HG03135 (cell line): ENCODE results near the gene CPT1C.

Experiments used
- ATAC-seq: cut with Tn5 transposase; IDR thresholded peaks from one replicate; pipeline ENCODE4 v1.9.1; 2021; ENCODE audit warnings: mild to moderate bottlenecking, moderate library complexity; ENCODE audit not compliant: unreplicated experiment

The CPT1C gene

DNA sequence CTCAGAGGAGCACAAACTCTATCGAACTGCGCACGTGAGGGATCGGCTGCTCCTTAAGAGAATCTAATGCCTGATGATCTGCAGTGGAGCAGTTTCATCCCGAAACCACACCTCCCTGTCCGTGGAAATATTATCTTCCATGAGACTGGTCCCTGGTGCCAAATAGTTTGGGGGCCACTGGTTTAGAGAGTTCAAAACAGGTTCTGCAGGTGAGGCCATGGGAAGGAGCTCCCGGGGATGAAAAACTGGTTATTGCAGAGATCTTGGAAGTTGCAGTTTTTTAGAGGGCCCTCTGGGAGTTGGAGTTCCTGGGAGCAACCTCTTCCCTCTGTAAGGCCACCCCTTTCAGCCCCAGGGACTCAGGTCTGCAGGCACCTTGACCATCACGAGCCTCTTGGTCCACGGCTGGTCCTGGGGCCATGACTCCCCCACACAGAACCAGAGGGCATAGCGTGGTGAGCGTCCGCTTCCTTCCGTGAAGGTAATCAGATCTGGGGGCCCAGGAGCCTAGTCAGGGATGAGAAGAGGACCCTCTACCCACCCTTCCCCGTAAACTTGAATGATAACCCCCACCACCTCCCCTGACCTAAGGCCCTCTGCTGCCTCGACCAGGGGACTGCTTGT, 30.5 kb upstream of the CPT1C start:
- no peak for ATAC-seq

DNA sequence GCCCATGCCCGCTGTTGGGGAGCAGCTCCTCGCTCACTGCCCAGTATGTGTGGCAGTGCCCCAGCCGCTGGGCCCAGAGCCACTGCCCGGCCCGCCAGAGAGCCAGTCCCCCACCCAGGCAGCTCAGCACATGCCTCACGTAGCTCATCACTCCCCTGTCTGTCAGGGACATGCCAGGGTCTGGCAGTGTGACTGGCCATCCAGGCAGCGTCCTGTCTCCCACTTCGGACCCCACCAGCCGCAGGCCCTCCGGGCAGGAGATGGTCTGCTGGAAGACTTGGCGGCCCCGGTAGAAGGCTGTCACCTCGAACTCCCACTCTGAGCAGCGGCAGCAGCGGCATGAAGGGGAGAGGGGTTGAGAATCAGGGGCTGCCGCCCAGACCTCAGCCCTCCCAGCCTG, 28.9 kb upstream of the CPT1C start:
- ATAC-seq: no peak

DNA sequence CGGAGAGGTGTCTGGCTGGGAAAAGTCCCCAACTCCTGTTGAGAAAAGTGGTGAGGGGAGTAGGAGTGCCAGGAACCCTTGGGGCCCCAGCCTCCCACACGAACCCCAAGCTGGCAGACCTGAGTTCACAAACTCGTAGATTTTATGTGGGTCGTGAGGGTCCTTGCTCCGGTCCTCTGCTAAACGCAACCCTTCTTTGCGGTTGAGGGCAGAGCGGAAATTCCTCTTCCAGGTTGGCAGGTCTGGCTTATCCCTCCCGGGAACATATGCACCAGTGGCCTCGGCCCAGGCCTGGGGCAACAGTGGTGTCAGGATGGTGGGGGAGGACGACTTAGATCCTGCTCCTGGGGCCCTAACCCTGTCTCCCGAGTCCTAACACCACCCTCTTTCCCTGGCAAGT, 27.7 kb upstream of the CPT1C start:
- ATAC-seq: no peak

DNA sequence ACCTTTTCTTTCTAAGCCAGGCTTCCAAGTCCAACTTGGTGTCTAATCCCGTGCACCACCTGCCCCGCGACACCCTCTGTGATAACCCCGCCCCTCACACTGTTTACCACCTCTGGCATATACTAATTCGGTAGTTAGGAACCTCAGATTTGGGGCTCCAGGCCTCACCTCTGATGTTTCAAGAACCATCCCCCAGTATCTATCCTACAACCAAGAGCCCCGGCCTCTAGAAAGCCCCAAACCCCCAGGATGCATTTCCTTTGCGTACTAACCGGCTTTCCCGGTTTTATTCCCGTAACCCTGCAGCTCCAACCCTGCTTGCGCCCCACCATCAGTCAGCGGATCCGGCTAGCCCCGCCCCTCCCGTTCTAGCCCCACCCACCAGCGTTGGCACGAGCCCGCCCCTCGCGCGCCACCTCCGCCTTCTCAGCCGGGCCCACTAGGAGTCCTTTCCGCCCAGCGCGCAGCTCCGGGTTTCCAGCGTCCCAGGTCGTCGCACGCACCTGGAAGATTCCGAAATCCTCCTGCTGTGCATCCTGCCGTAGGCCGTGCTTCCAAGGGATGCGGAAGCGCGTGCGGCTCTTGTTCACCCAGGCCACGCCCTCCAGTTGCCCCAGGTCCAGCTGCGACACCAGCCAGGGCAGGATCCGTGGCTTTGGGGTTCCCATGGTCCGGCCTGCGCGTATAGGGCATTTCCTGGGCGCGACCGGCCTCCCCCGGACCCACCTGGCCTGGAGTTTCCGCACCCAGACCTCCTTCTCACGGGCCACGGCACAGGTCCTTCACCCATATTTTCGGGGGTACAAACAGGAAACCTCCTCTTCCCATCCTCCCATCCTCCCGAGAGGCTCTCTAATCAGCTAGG, 26.5 kb upstream of the CPT1C start:
- peak; percentile 33 for ATAC-seq

DNA sequence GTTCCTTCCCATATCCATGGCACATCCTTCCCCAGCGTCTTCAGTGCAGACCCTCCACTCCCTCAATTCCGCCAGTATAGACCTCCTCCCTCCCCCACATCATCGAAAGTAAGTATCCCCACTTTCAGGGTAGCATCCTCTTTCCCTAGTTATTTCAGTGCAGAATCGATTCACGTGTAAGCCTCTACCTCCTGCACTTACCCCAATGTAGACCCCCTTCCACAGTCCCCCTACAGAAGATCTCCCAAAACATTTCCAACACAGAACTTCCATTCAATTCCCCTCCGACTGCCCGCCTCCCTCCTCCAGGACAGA, 25.9 kb upstream of the CPT1C start:
- ATAC-seq: no peak

DNA sequence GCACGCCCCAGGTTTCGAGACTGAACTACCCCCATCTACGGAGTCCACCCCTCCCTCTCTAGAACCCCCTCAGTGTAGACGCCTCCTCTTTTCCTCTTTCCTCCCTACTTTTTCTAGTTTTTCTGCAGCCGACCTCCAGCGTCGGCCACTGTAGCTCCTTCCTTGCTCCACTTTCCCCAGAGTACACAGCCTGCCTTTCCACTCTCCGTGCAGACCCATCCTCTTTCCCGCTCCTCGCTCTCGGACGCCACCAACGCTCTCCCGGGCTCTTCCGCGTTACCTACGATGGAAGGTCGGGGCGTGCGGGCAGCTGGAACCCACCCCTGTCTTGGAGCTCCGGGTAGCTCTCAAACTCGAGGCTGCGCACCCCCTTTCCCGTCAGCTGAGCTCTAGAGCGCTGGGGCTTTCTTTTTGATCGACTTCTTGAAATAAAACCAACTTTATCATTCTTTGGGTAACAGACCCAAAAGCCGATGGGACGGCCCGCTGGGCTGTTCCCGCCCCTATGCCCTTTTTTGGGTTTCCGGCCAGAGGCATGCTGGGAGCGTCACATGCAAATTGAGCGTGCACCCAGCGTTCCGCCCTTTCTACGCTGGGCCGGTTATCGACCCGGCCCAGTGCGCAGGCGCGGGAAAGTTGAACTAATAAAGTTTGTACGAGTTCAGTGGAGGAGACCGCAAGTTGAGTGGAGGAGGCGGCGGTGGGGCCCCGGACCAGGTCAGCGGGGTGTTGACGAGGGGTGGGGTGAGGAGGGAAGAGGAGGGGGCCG, 25.4 kb upstream of the CPT1C start, which contains the start of the genes BCL2L12 and IRF3:
BCL2L12 (plus strand) TSS at position 583 of the 769 bp plus-strand sequence. CDS start 760 bp downstream, outside the sequence.
IRF3 (minus strand) TSS at position 507 of the 769 bp plus-strand sequence. CDS start 1,019 bp downstream, outside the sequence.
- peak; percentile 68 for ATAC-seq

DNA sequence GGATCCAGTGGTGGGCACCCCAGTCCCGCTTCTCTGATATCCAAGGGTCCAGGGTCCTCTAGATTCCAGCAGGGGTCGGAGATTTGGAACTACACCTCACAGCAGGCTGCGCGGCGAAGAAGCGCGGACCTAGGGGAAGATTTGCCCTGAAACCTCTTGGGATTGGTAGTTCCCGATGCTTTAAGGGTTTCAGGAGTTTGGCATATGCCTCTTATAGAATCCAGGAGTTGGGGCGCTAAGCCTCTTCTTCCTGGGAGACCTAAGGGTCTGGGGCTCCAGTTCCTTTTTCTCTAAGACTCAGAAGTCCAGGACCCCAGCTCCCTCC, 24.8 kb upstream of the CPT1C start:
- no peak for ATAC-seq

DNA sequence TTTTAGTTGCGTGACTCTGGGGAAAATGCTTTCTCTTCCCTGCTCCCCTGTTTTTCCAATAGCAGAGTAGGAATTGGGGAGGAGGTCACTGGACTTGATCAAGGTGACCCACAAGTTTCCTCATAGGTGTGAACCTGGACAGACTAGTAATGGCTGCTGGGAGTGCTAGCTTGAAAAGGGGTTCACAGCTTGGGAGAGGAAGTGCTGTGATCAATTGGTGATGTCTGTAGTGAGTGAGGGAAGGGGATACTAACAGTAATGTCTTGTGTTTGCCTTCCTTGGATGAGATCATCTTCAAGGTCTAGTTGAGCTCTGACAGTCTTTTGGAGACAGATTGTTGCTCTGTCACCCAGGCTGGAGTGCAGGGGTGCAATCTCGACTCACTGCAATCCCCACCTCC, 23.4 kb upstream of the CPT1C start:
- ATAC-seq: no peak

DNA sequence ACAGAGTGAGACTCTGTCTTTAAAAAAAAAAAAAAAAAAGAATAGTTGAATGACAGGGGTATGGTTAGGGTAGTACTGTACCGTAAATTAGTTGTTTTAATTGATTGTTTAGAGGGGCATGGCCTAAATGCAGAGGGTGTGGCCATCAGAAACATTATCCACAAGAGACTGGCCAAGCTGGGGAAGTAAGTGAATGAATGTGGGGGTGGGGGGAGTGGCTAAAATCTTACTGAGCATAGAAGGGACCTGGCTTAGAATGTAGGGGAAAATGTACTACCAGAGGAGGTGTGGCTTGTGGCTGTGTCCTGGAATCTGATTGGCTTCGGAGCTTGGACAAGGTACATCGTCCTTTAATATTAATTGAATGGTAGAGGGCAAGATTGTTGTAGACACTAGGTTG, 21.4 kb upstream of the CPT1C start:
- no peak for ATAC-seq

DNA sequence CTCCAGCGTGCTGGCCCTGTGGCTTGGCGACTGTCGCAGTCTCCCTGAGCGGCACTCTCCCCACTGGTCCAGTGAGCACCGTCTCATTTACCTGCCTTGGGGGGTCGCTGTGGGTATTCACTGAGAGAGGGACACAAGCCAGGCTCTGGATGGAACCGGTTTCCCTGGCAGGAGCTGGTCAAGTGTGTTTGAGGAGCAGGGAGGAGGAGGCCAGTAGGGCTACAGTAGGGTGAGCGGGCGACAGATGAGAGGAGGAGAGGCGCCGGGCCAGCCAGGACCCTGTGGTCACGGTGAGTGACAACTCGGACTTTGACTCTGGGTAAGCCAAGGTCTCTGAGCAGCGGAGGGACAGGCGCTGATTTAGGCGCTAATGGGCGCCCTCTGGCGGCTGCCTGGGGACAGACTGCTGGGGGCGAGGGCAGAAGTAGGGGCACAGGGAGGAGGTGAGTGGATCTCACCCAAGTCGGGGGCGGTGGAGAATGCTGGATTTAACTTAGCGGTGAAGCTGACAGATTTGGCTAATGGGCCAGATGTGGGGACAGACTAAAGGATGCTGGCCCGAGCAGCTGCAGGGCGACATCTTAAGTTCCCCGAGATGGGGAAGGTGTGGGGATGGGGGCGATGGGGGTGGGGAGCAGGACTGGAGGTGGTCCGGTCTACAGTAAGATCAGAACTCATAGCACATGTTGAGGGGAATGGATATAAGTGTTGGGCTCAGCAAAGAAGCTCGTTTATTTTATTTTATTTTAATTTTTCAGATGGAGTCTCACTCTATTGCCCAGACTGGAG, 18.6 kb upstream of the CPT1C start:
- no peak for ATAC-seq

DNA sequence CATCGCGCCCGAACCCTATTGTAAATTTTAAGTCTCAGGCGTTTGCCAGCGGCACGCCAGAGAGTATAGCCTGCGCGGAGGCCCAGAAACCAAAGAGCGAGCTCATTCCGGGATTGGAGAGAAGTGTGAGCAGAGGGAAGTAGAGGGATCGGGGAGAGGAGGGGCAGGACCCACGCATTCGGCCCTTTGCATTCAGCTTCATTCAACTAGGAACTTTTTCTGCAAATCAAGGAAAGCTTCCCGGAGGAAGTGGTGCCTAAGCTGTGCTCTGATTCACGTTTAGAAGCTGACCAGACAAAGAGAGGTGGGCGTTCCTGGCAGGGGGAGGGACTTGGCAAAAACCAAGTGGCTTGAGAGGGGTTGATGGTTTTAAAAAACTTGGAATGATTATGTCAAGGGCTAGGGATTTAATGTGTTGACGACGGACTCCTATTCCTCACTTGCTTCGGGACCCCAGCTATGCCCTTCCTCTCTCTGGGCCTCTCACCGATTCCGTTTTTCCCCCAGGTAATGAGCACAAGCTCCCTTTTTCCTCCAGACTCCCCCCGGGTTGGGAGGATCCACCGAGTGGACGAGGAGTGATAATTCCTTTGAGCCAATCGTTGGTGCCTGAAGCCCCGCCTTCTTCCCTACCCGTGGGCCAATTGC, 14.7 kb upstream of the CPT1C start:
- ATAC-seq: peak; percentile 22

DNA sequence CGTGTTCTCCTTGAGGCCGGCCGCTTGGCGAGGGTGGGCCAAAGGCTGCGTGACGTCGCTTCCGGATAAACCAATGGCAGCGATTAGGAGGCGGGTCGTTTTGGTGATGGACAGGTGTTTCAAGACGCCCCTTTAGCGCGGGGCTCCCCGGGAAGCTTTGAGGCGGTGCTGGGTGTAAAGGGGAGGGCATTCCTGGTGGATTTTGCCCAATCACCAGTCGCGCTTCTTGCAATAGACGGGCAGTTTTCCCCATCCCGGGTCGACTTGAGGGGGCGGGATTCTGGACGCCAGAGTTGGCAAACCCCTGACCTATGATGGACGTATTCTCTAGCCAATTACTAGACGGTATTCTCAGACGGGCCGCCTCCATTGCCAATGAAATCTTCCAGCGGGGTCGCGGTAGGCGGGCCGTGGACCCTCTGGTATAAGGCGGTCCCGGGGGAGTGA, 14.1 kb upstream of the CPT1C start:
- ATAC-seq: peak; percentile 60

DNA sequence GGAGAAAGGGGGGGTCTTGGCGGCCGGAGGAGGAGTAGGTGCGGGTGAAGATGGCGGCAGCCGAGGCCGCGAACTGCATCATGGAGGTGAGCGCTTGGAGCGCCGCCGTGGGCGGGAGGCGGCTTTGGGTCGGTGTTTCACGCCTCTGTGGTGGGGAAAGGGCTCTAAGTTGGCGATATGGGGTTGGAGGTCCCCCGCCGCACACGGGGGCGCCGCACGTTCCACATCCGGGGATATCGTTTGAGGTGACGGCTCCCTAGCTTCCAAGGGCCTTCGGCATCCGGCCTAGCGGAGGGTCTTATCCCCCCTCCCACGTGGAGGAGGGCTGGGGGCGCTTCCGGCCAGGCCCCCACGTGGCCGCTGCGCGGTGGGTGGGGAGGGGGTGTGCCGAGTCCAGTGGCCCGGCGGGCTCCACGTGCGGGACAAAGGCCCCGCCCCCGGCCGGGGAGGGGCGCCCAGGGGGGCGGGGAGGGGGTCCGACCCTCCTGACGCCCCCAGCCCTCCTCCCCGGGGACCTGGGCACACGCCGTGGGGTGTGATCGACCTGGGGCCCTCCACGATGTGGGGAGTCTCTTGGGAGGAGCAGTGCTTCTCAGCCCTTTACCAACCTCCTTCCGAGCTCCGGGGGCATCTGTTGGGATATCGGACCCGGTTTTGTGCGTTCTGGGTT, 13.6 kb upstream of the CPT1C start, which contains the start of gene PRMT1:
PRMT1 (plus strand) TSS at position 41 of the 670 bp plus-strand sequence; CDS start at position 51, 10 bp downstream.
- ATAC-seq: no peak

DNA sequence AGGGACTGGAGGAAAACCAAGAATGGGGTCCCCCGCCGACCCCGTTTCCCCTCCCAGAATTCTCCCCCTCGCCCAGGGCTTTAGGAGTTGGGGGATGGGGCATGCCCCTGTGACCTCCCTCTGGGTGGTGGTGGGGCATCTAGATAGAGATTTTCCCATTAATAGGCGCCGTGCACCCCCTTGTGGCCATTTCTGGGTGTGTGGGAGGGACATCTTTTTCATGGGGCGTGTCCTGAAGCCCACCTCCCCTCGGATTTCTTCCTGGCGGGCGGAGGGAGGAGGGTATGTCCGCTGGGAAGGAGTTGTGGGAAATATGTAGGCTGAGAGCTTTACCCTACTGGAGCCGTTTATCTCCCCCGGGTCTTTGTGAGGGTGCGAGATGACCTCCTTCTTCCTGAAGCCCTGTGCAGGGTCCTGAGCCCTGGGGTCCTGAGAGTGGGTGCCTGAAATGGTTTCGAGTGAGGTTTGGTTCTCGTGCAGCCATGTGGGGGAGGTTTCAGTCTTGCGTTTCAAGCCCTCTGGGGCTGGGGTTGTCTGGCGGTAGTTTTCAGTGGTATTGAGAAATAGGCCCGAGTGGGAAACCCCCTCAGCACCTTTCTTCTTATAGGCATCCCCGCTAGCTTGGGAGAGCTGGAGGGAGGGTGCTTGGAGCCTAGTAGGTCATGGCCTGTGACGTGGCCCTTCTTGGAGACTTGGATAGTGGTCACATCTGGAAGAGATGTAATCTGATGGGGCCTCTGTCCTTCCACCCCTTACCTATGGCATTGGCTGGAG, 12.8 kb upstream of the CPT1C start:
- ATAC-seq: no peak

DNA sequence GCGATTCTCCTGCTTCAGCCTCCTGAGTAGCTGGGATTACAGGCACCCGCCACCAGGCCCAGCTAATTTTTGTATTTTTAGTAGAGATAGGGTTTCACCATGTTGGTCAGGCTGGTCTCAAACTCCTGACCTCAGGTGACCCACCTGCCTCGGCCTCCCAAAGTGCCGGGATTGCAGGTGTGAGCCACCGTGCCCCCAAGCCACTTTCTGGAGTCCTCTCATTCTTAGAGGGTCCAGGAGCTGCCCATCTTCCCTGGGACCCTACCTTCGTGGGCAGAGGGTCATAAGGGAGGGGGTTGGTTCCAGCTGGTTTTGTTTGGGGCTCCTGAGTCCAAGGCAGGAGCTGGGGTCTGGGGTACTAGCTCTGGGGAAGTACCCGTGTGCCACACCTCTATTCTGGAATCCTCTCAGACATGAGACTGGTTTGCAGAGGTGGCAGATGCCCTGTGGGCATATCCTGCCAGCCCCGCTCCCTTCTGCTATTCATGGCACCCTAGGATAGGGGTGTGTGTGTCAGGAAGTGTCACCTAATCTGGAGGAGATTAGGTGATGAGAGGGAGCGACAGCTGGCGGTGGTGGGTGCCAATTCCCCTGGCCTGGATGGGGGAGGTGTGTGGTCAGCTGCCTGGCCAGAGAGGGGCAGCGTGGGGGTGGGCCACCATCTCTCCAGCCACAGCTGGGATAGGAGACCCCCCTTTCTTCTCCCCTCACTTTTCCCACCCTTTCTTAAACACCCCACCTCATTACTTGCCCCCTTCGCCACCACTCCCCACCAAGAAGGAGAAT, 11.7 kb upstream of the CPT1C start:
- no peak for ATAC-seq

DNA sequence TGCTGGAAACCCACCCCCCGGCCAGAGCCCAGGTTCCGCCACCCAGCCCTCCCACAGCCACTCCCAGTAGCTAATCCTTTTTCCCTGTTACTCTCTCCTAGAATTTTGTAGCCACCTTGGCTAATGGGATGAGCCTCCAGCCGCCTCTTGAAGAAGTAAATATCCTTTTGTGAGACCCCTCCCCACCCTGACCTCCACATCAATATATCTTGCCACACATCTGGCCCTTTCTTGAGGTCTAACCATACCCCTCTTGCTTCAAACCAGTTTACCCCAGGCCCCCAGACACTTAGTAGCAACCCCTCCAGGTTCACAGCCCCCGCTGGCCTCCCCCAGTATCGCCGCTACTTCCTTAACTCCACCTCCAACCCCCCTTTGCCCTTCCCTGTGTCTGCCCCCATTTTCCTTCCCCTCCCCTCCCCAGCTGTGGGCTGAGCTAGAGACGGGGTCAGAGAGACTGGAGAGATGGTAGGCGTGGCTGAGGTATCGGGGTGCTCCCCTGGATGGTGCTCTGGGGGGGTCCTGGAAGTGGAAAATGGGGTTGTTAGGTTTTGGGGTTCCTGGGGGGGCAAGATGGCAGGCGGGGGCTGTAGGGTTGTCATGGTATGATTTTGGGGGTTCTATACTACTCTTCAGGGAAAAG, 11.0 kb upstream of the CPT1C start:
- no peak for ATAC-seq

DNA sequence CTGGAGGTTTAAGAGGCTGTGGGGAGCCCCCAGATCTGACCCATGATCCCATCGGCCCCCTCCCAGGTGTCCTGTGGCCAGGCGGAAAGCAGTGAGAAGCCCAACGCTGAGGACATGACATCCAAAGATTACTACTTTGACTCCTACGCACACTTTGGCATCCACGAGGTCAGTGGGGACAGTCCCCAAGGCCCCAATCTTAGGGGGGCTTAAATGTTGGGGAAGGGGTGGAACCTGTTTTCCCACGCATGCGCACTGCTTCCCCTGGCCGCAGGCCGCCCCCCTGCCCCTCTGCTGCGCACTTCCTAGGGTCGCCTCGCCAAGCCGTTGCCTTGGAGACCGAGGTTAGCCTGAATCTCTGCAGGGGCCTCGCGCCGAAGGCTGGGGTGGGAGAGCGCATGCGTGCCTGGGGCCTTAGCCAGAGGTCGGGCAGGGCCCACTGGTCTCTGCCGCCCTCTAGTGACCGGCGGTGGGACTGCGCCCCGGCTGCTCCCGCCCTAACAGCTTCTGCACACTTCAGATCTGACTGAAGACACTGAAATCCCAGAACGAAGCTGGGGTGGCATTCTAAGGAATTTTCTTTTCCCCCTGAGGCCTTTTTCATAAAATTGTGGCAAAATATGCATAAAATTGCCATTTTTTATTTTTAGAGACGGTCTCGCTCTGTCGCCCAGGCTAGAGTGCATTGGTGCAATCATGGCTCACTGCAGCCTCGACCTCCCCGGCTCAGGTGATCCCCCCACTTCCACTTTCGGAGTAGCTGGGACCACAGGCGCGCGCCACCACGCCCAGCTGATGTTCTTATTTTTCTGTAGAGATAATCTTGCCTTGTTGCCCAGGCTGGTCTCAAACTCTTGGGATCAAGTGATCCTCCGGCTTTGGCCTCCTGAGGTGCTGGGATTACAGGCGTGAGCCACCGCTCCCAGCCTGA, 10.2 kb upstream of the CPT1C start:
- ATAC-seq: no peak
